AG09309 (cell line): Measurements from ENCODE around the gene MYL6B.
"Not testable (repeated sequence)": the region's sequence is repeated elsewhere in the genome, so short reads cannot be mapped to it uniquely, and the experiment has no call there.

Experiments
- DNase-seq: peaks from one replicate; pipeline ENCODE4 v3.0.0-alpha.2; 2010; ENCODE audit warnings: low read depth
- H3K4me3 ChIP-seq: 2 replicates; pipeline ENCODE4 v1.5.1; 2011; ENCODE audit warnings: mild to moderate bottlenecking, low read depth, low read length, moderate library complexity; ENCODE audit not compliant: control insufficient read depth
- TF ChIP-seq, protein P1 (sequence below): IDR thresholded peaks from 2 replicates; pipeline ENCODE4 v1.5.1; 2011; ENCODE audit warnings: mild to moderate bottlenecking, low read depth, low read length, inconsistent platforms; ENCODE audit not compliant: insufficient read depth, control insufficient read depth; ENCODE audit errors: missing control alignments

The MYL6B gene

DNA sequence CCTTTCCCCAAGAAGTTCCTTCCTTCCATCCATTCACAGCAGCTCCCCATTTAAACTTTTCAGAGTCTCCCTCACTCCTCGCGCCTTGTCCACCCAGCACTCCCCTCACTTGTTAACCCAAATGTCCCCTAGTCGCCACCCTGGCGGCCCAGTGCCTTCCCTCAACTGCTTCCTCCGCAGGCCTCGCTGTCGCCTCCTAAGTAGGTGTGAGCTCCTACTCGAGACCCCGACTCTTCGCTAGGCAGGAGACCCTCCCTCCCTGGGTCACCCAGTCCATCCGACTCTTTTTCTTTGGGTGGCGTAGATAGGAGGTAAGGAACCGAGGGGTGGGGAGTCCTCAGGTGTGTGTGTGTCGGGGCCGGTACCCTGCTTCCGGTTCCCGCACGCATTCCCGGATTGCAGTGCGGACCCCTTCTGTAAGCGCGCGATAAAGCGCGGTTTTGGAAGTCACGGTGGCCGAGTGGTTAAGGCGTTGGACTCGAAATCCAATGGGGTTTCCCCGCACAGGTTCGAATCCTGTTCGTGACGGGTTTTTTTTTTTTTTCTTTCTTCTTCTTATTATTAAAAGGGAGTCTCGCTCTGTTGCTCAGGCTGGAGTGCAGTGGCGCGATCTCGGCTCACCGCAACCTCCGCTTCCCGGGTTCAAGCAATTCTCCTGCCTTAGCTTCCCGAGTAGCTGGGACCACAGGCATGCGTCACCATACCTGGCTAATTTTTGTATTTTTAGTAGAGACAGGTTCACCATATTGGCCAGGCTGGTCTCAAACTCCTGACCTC lies 37.7 kb downstream of the MYL6B start:
- TF ChIP-seq, protein P1, sequence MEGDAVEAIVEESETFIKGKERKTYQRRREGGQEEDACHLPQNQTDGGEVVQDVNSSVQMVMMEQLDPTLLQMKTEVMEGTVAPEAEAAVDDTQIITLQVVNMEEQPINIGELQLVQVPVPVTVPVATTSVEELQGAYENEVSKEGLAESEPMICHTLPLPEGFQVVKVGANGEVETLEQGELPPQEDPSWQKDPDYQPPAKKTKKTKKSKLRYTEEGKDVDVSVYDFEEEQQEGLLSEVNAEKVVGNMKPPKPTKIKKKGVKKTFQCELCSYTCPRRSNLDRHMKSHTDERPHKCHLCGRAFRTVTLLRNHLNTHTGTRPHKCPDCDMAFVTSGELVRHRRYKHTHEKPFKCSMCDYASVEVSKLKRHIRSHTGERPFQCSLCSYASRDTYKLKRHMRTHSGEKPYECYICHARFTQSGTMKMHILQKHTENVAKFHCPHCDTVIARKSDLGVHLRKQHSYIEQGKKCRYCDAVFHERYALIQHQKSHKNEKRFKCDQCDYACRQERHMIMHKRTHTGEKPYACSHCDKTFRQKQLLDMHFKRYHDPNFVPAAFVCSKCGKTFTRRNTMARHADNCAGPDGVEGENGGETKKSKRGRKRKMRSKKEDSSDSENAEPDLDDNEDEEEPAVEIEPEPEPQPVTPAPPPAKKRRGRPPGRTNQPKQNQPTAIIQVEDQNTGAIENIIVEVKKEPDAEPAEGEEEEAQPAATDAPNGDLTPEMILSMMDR = no peak
- peak overlapping the region; percentile 92 for H3K4me3 ChIP-seq
- peak; percentile 35 for DNase-seq

DNA sequence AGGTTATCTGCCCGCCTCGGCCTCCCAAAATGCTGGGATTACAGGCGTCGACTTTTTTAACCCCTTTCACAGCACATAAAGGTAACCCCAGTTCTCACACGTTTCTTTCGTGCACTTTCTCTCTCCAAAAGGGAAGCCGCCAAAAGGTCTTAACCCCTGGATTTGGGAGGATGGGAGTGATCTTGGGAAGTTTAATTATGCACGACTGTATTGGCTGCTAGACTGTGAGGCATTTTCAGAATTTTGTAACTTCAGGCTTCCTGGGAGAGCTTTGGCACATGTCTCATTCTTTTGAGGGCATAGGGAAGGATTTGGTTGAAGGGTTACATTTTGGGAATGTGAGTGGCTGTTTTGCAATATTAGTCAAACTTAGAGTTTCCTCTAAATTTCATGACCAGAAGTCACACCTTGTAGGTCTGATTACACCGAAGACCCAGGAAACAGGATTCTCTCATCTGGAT lies 38.3 kb downstream of the MYL6B start:
- no peak for DNase-seq
- TF ChIP-seq, protein P1 = no peak
- no peak overlapping the region for H3K4me3 ChIP-seq

DNA sequence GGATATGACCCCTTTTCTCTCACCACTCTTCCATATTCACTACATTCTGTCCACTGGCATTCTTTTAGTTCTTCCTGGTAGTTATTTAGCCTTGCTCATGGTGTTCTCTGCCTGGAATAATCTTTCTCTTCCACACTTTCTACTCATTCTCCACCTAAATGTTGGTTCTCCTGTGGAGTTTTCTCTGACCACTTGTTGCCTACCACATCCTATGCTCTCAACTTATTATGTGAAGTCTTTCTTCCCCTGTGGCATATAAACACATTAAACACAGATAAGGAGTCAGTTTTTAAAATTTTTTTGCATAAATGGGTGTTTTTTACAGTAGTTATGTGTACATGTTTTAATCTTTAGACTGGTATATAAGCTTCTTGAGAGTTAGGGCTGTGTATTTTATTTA lies 40.2 kb downstream of the MYL6B start:
- TF ChIP-seq, protein P1 = no peak
- H3K4me3 ChIP-seq = no peak overlapping the region
- DNase-seq = no peak

DNA sequence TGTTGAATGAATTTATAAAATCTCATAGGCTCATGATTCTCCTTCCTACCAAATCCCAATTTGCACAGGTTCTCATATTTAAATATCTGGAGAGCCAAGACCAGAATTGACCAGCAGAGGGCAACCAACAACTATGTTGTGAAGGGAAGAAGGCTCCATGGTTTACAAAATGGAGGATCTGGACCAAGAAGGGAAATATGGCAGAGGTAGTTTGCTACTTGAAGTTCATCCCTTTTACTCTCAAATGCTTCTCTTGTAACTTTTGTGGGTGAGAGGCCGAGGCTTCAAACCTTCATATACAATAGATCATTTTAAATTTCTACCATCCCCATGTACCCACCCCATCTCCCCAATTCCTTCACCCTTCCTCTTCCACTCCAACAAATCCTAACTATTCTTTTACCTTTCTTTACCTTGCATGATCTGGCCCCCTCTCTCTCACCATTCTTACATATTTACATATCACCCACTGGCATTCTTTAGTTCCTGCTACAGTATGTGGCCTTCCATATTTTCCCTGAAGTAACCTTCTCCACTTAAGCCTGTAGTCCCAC lies 40.7 kb downstream of the MYL6B start:
- TF ChIP-seq, protein P1 = peak; percentile 79
- peak; percentile 54 for DNase-seq
- no peak overlapping the region for H3K4me3 ChIP-seq

DNA sequence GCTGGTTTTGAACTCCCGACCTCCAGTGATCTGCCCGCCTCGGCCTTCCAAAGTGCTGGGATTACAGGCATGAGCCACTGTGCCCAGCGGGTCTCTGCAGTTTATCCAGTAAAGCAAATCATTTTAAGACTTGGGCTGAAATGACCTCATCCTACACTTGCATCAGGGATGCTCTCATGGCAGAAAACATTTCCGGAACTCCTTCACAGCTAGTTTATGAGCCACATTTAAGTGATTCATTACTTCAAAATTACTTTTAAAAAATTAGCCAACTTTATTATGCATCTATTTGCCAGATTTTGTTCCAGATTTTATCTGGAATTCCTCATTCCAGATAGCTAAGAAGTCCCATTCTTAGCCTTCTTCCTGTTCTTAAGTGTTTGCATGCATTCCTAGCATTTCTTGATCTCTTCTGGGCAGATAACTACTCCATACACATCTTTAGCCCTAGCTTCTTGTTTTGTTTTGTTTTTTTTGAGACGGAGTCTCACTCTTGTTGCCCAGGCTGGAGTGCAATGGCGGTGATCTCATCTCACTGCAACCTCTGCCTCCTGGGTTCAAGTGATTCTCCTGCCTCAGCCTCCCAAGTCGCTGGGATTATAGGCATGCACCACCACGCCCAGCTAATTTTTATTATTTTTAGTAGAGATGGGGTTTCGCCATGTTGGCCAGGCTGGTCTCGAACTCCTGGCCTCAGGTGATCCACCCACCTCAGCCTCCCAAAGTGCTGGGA lies 44.6 kb downstream of the MYL6B start:
- peak; percentile 97 for DNase-seq
- H3K4me3 ChIP-seq = not testable (repeated sequence)

DNA sequence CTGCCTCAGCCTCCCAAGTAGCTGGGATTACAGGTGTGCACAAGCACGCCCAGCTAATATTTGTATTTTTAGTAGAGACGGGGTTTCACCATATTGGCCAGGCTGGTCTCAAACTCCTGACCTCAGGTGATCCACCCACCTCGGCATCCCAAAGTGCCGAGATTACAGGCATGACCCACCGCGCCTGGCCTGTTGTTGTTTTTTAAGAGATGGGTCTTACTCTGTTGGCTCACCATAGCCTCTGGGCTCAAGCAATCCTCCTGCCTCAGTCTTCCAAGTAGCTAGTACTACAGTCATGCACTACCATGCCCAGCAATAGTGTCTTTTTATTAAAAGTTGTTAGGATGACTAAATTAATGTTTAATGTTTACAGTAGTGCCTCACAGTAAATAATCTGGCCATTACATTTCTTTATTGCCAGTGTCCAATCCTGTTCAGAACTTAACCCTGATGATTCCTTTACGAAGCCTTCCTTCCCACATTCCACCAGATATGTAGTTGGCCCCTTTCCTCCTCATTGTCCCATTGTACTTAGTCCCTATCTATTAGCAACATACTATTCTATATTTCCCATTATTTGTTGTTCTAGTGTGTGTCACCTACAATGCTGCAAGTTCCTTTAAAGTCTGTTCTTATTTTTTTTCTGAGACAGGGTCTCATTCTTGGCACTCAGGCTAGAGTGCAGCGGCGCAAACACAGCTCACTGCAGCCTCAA lies 45.7 kb downstream of the MYL6B start:
- TF ChIP-seq, protein P1 = no peak
- no peak for DNase-seq

More for the DNA sequence above, 45.7 kb downstream of the MYL6B start:
- H3K4me3 ChIP-seq = no peak overlapping the region
